MCF 10A (cell line): ENCODE results near the gene TTC39C. TPM values are rescaled to one million over a fixed set of nuclear protein-coding genes. Genes with fewer than 3 reads are reported as not detected.

ENCODE experiments used
- BruUV-seq: library from RNA; stranded (reverse); fragments of 400-500 nt; replicated peaks from 2 replicates; lab custom pipeline; 2021; lab: Mats Ljungman, UMichigan
- CTCF ChIA-PET: fragments of 300-600 bp; sonication (Branson Sonifier 250); formaldehyde crosslinking; extraction: SDS; loops from one replicate; lab custom pipeline; 2021; ENCODE audit warnings: antibody characterized with exemption, inconsistent platforms; lab: Yijun Ruan, JAX
- POLR2A ChIA-PET: fragments of 300-600, 350-650 bp; sonication (Branson Sonifier 250); formaldehyde crosslinking; extraction: SDS; loops from one replicate; lab custom pipeline; 2020; ENCODE audit warnings: antibody characterized with exemption, inconsistent platforms; lab: Yijun Ruan, JAX
- DNase-seq: peaks from one replicate; pipeline ENCODE4 v3.0.0-alpha.2; 2018; ENCODE audit not compliant: unreplicated experiment
- H3K27ac Mint-ChIP-seq: one replicate; pipeline ENCODE4 v1.8.0; 2022; ENCODE audit warnings: mild to moderate bottlenecking, low read depth, mixed read lengths; ENCODE audit not compliant: unreplicated experiment
- H3K27me3 Mint-ChIP-seq: one replicate; pipeline ENCODE4 v1.8.0; 2022; ENCODE audit warnings: mixed read lengths; ENCODE audit not compliant: insufficient read depth, unreplicated experiment
- H3K36me3 Mint-ChIP-seq: one replicate; pipeline ENCODE4 v1.8.0; 2022; ENCODE audit warnings: mild to moderate bottlenecking, moderate library complexity, mixed read lengths; ENCODE audit not compliant: insufficient read depth, unreplicated experiment
- H3K4me1 Mint-ChIP-seq: one replicate; pipeline ENCODE4 v1.8.0; 2022; ENCODE audit warnings: mixed read lengths; ENCODE audit not compliant: insufficient read depth, unreplicated experiment
- H3K4me3 Mint-ChIP-seq: one replicate; pipeline ENCODE4 v1.8.0; 2022; ENCODE audit warnings: mild to moderate bottlenecking, moderate library complexity, mixed read lengths; ENCODE audit not compliant: unreplicated experiment
- H3K9me3 Mint-ChIP-seq: one replicate; pipeline ENCODE4 v1.8.0; 2022; ENCODE audit warnings: mixed read lengths; ENCODE audit not compliant: unreplicated experiment
- intact Hi-C: fragments of 100-400 bp; cut with micrococcal nuclease; formaldehyde crosslinking; loops from 2 replicates; pipeline ENCODE4 v1.14.1; 2022
- total RNA-seq: library from RNA; stranded (reverse); gene quantifications from 2 replicates; pipeline ENCODE4 v1.2.3, GENCODE V29; 2022
- TF ChIP-seq, protein P1 (sequence below): fragments of 200-600 bp; IDR thresholded peaks from one replicate; pipeline ENCODE4 v1.8.0; 2022; ENCODE audit warnings: antibody characterized with exemption, mild to moderate bottlenecking; ENCODE audit not compliant: unreplicated experiment

The TTC39C gene
- total RNA-seq, 1 experiment from 2014 or later, result 12.9 TPM

DNA sequence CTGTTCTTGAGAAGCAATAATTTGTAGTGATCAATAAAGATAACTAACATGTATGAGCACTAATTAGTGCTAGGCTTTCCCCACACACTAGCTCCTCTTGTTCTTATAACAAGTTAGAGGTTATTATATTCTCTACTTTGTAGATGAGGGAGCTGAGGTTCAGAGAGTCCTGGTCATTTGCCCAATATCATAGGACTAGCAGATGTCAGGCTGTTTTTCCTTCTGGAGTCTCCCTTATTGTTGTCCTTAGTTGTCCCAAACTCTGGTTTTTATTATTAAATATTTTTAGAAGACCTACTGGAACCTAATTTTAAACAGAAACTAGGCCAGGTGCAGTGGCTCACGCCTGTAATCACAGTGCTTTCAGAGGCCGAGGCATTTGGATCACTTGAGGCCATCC is 16.5 kb upstream of the TTC39C start:
- POLR2A ChIA-PET, result interaction anchor here (0.7 to 3.1 kb wide), 9 partner anchors 8 to 171 kb away, joined by 3 to 42 read pairs (median 6); partner anchors contain the start of gene TTC39C
- peaks cover 5% of the 10 kb centered on the region for H3K27me3 Mint-ChIP-seq
- BruUV-seq, result no TSS peak

GRCh38 chr18:23998820-23999219 is 15.7 kb upstream of the TTC39C start:
- POLR2A ChIA-PET, result interaction anchor here (0.5 to 3.1 kb wide), 14 partner anchors 9 to 172 kb away, joined by 3 to 42 read pairs (median 4); partner anchors contain the start of gene TTC39C
- peak; percentile 95 for DNase-seq
- peaks cover 9% of the 10 kb centered on the region for H3K27me3 Mint-ChIP-seq
- H3K4me1 Mint-ChIP-seq, result peaks cover 21% of the 10 kb centered on the region
- no peaks in the 10 kb centered on the region for H3K9me3 Mint-ChIP-seq
- H3K27ac Mint-ChIP-seq, result peak overlapping the region; percentile 54
- no peak overlapping the region for H3K4me3 Mint-ChIP-seq
- TF ChIP-seq, protein P1, sequence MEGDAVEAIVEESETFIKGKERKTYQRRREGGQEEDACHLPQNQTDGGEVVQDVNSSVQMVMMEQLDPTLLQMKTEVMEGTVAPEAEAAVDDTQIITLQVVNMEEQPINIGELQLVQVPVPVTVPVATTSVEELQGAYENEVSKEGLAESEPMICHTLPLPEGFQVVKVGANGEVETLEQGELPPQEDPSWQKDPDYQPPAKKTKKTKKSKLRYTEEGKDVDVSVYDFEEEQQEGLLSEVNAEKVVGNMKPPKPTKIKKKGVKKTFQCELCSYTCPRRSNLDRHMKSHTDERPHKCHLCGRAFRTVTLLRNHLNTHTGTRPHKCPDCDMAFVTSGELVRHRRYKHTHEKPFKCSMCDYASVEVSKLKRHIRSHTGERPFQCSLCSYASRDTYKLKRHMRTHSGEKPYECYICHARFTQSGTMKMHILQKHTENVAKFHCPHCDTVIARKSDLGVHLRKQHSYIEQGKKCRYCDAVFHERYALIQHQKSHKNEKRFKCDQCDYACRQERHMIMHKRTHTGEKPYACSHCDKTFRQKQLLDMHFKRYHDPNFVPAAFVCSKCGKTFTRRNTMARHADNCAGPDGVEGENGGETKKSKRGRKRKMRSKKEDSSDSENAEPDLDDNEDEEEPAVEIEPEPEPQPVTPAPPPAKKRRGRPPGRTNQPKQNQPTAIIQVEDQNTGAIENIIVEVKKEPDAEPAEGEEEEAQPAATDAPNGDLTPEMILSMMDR, result no peak
- intact Hi-C loops, result loop anchor here (1.0 kb wide), 1 partner anchor 16 kb away; no protein-coding TSS in a partner anchor
- BruUV-seq, result no TSS peak
- H3K36me3 Mint-ChIP-seq, result no peaks in the 10 kb centered on the region
- CTCF ChIA-PET, result interaction anchor here (0.5 to 1.3 kb wide), 5 partner anchors 12 to 1748 kb away, joined by 3 to 4 read pairs (median 3); no protein-coding TSS in a partner anchor

More for the DNA sequence above, 16.5 kb upstream of the TTC39C start:
- intact Hi-C loops, result no loop called here
- H3K36me3 Mint-ChIP-seq, result no peaks in the 10 kb centered on the region
- H3K27ac Mint-ChIP-seq, result no peak overlapping the region
- no peak overlapping the region for H3K4me3 Mint-ChIP-seq
- DNase-seq, result no peak
- peaks cover 21% of the 10 kb centered on the region for H3K4me1 Mint-ChIP-seq
- H3K9me3 Mint-ChIP-seq, result no peaks in the 10 kb centered on the region
- TF ChIP-seq, protein P1, result no peak
- CTCF ChIA-PET, result interaction anchor here (0.7 to 1.3 kb wide), 4 partner anchors 11 to 31 kb away, joined by 3 to 4 read pairs (median 3); no protein-coding TSS in a partner anchor

DNA sequence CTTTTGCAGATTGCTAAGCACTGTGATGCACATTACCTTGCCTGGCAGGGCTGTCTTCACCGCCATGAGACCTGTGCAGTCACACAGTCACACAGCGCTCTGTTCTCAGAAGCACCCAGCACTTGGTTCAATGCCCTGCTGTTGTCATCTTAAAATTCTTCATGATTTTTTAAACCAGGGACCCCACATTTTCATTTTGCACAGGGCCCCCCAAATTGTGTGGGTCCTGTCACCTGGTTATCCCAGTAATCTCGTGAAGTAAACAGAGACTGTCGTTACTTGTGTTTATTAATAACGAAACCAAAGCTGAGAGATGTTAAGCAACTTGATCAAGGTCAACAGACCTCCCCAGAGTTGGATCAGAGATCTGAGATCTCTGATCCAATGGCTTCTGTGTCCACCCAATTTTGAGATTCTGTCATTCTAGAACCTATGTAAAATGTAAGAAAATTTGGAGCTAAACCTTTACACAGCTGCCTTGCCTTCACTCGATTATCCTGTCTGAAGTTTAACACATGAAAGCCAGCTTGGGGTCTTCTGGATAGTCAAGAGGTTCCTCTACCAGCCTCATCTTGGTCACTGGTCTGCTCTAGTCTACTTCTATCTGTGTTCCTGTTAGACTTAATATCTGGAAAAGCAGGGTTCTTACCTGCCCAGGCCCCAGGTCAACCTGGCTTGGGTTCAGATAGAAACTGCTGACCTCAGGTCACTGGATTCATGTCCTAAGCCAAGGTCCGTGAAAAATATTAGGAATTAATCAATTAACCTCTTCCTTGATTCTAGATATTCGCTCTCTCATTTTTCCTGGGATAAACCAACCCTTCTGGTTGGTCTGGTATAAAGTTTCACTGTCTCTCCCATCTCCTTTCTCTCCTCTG is 13.7 kb upstream of the TTC39C start:
- DNase-seq, result no peak
- no peaks in the 10 kb centered on the region for H3K9me3 Mint-ChIP-seq
- ChIA-PET POLR2A (interaction anchor here (1.7 kb wide), 1 partner anchor 10 kb away, joined by 6 read pairs; no protein-coding TSS in a partner anchor), CTCF (interaction anchor here (0.8 kb wide), 1 partner anchor 10 kb away, joined by 3 read pairs; no protein-coding TSS in a partner anchor)
- no peak overlapping the region for H3K4me3 Mint-ChIP-seq
- intact Hi-C loops, result no loop called here
- TF ChIP-seq, protein P1, result no peak
- H3K27ac Mint-ChIP-seq, result peak overlapping the region; percentile 57
- peaks cover 10% of the 10 kb centered on the region for H3K4me1 Mint-ChIP-seq
- peaks cover 9% of the 10 kb centered on the region for H3K27me3 Mint-ChIP-seq
- no peaks in the 10 kb centered on the region for H3K36me3 Mint-ChIP-seq
- BruUV-seq, result no TSS peak

GRCh38 chr18:24002479-24002878 is 12.1 kb upstream of the TTC39C start:
- ChIA-PET POLR2A (interaction anchor here (1.4 kb wide), 1 partner anchor 13 kb away, joined by 4 read pairs; no protein-coding TSS in a partner anchor), CTCF (no interaction called here)
- Mint-ChIP-seq H3K4me1 (peaks cover 10% of the 10 kb centered on the region), H3K9me3 (no peaks in the 10 kb centered on the region), H3K36me3 (no peaks in the 10 kb centered on the region), H3K4me3 (no peak overlapping the region), H3K27me3 (peaks cover 9% of the 10 kb centered on the region), H3K27ac (no peak overlapping the region)
- TF ChIP-seq, protein P1, result no peak
- no peak for DNase-seq
- intact Hi-C loops, result no loop called here
- BruUV-seq, result no TSS peak
